Kidney (tissue), 14 donors: ENCODE measurements around the gene FAM98C. TPM values are rescaled to one million over a fixed set of nuclear protein-coding genes. Genes with fewer than 3 reads are reported as not detected.
"Not testable (repeated sequence)": the region's sequence is repeated elsewhere in the genome, so short reads cannot be mapped to it uniquely, and the experiment has no call there.

Source experiments
- DNase-seq, 5 donors: peaks; one replicate each; pipeline ENCODE4 v3.0.0-alpha.2; 2013 to 2020
- FAIRE-seq: peaks from 2 replicates; lab custom pipeline; 2012; peaks lifted over from hg19 to GRCh38; lab: Jason Lieb, UNC
- H3K27ac ChIP-seq, 2 donors: one replicate each; pipeline ENCODE4 v1.7.0; 2013; ENCODE audit warnings: low read depth in 2 of 2, low read length in 2 of 2, inconsistent platforms in 1 of 2
- H3K27me3 ChIP-seq: one replicate; pipeline ENCODE4 v1.7.1; 2013; ENCODE audit warnings: low read length, inconsistent platforms; ENCODE audit not compliant: control insufficient read depth, insufficient read depth
- H3K36me3 ChIP-seq, 3 donors: one replicate each; pipeline versions ENCODE4 v1.7.0 to v1.7.1; 2013; ENCODE audit warnings: low read length in 3 of 3, control low read depth in 1 of 3, inconsistent platforms in 1 of 3; ENCODE audit not compliant: insufficient read depth in 3 of 3, control insufficient read depth in 2 of 3
- H3K4me1 ChIP-seq, 3 donors: one replicate each; pipeline versions ENCODE4 v1.7.0 to v1.7.1; 2013; ENCODE audit warnings: low read length in 3 of 3, inconsistent platforms in 1 of 3, low read depth in 1 of 3; ENCODE audit not compliant: control insufficient read depth in 2 of 3, insufficient read depth in 2 of 3
- H3K4me3 ChIP-seq, 3 donors: one replicate each; pipeline versions ENCODE4 v1.7.0 to v1.8.1; 2013; ENCODE audit warnings: low read length in 3 of 3, control low read depth in 1 of 3, inconsistent platforms in 1 of 3
- H3K9ac ChIP-seq, 3 donors: one replicate each; pipeline versions ENCODE4 v1.7.0 to v1.7.1; 2013; ENCODE audit warnings: low read length in 3 of 3, control low read depth in 1 of 3, inconsistent platforms in 1 of 3
- H3K9me3 ChIP-seq, 3 donors: one replicate each; pipeline versions ENCODE4 v1.7.0 to v1.7.1; 2013; ENCODE audit warnings: low read length in 3 of 3, control low read depth in 1 of 3, inconsistent platforms in 1 of 3; ENCODE audit not compliant: control insufficient read depth in 2 of 3, insufficient read depth in 1 of 3
- intact Hi-C: fragments of 100-400 bp; cut with DNase I; formaldehyde crosslinking; loops from one replicate; pipeline ENCODE4 v1.11.1; 2022
- polyA plus RNA-seq: library from polyadenylated mRNA; stranded (reverse); fragments of 350-450 nt; fragmentation: Illumina TruSeq; extraction: RNeasy Lipid Tissue Mini Kit (QIAGEN cat#74804); gene quantifications from one replicate; pipeline ENCODE4 v1.2.3, GENCODE V29; 2014; ENCODE audit warnings: low read depth, low replicate concordance; ENCODE audit not compliant: insufficient read depth
- total RNA-seq: library from RNA; stranded (reverse); fragmentation: NEBNext Ultra II Directional; extraction: Animal tissue kit (Norgen Biotek cat#: 25700); gene quantifications from one replicate; pipeline ENCODE4 v1.2.1, GENCODE V29; 2021
- TF ChIP-seq, protein P1 (sequence below): IDR thresholded peaks from 3 replicates; pipeline ENCODE4 v1.5.1; 2012; ENCODE audit warnings: mild to moderate bottlenecking, moderate library complexity, borderline replicate concordance; ENCODE audit not compliant: insufficient read depth; ENCODE audit errors: extremely low read depth
- donor health status: control.
- donor health status: control.
- donor health status: control.
- donor health status: control.
- donor health status: control.
- donor health status: DM: yes; HTN: yes; CAD: no.
- donor health status: Normal renal cell carcinoma (clear cell type).

Gene FAM98C
- total and polyA plus RNA-seq, 2 donors from 2014 or later, result 22.3 to 25.2 TPM

DNA sequence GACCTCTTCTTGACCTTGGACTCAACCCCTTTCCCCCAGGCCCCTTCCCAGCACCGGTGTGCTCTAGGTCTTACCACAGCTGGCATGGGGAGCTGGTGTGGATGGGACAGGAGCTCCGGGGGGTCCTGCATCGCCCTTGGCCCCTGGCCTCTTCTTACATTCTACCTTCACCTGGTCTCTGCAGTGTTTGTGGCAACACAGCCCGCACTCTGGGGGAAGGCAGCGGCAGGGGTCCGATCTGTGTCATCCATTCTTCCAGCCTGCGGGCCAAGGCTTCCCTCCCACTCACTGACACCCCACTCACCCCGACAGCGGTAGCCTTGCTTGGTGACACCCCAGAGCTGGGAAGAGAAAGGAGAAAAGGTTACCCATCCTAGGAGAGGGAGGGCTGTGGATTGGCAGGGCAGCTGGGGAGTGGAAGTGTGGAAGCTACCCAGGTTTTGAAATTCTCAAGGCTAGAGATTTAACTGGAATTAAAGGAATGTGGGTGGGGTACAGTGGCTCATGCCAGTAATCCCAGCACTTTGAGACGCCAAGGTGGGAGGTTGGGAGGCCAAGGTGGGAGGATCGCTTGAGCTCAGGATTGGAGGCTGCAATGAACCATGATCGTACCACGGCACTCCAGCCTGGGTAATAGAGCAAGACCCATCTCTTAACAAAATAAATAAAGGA lies 8.3 kb downstream of the FAM98C start:
- no peak for FAIRE-seq
- intact Hi-C loops, result no loop called here

DNA sequence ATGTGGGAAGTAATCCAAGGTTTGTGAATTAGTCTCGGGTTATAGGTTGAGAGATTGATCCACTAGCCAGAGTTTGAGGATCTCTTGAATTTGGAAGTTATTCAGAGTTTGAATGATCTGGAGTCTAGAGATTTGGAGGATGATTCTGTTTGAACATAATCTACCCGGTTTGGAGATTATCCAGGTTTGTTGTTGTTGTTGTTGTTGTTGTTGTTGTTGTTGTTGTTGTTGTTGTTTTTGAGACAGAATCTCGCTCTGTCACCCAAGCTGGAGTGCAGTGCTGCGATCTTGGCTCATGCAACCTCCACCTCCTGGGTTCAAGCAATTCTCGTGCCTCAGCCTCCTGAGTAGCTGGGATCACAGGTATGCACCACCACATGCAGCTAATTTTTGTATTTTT lies 9.0 kb downstream of the FAM98C start:
- H3K9ac ChIP-seq, FAIRE-seq, H3K4me1 ChIP-seq, H3K4me3 ChIP-seq, DNase-seq, H3K27ac ChIP-seq, H3K36me3 ChIP-seq, intact Hi-C loops, H3K9me3 ChIP-seq, H3K27me3 ChIP-seq: not testable (repeated sequence)

More for the DNA sequence above, 8.3 kb downstream of the FAM98C start:
- H3K4me3 ChIP-seq, result no peak overlapping the region
- H3K9me3 ChIP-seq, result no peaks in the 10 kb centered on the region
- H3K36me3 ChIP-seq, result peaks cover 0 to 7% (median 4%) of the 10 kb centered on the region in 3 donors
- DNase-seq, result no peak
- no peak overlapping the region for H3K9ac ChIP-seq
- H3K27ac ChIP-seq, result no peak overlapping the region
- H3K4me1 ChIP-seq, result no peaks in the 10 kb centered on the region
- H3K27me3 ChIP-seq, result no peaks in the 10 kb centered on the region
- TF ChIP-seq, protein P1, sequence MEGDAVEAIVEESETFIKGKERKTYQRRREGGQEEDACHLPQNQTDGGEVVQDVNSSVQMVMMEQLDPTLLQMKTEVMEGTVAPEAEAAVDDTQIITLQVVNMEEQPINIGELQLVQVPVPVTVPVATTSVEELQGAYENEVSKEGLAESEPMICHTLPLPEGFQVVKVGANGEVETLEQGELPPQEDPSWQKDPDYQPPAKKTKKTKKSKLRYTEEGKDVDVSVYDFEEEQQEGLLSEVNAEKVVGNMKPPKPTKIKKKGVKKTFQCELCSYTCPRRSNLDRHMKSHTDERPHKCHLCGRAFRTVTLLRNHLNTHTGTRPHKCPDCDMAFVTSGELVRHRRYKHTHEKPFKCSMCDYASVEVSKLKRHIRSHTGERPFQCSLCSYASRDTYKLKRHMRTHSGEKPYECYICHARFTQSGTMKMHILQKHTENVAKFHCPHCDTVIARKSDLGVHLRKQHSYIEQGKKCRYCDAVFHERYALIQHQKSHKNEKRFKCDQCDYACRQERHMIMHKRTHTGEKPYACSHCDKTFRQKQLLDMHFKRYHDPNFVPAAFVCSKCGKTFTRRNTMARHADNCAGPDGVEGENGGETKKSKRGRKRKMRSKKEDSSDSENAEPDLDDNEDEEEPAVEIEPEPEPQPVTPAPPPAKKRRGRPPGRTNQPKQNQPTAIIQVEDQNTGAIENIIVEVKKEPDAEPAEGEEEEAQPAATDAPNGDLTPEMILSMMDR, result no peak

DNA sequence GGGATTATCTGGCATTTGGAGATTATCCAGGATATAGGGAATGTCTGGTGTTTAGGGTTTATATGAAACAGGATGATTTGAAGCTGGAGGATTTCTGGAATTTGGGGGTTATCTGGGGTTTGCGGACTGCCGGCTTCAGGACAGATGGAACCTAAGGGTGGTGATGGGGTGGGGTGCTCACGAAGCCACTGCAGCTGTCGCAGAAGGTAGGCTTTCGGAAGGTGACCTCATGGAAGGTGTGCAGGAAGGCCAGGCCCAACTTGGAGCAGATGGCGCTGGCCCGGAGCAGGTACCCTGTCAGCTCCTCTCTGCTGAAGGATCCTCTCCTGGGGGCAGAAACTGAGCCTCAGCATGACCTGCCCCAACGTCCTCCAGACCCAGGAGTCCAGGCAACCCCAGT lies 9.6 kb downstream of the FAM98C start:
- Histone ChIP-seq H3K27me3 (no peaks in the 10 kb centered on the region), H3K4me3 (no peak overlapping the region), H3K9ac (no peak overlapping the region), H3K36me3 (no peaks in the 10 kb centered on the region), H3K27ac (no peak overlapping the region), H3K4me1 (no peaks in the 10 kb centered on the region), H3K9me3 (no peaks in the 10 kb centered on the region)
- FAIRE-seq, result no peak
- no peak for DNase-seq
- TF ChIP-seq, protein P1, result no peak
- intact Hi-C loops, result no loop called here

DNA sequence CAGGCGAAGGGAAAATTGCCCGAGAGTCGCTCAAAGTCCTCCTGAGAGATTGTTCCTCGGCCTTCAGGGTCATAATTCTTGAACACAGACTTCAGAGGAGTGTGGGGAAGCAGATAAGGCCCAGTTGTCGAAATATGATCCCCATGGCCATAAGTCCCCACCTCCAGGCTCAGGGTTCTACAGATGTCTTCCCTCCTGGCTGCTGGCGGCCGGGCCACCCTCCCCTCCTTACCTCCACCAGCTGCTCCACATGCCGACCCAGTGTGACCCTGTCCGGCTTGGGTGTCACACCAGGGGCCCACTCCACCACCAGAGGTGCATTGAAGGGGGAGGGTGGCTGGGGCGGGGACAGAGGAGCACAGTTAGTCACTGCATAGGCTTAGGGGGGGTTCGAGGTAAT lies 10.1 kb downstream of the FAM98C start:
- peaks cover 0 to 1% (median 0%) of the 10 kb centered on the region in 3 donors for H3K4me1 ChIP-seq
- TF ChIP-seq, protein P1, result no peak
- FAIRE-seq (no peak), DNase-seq (peak in 1 of 5 donors; percentile 65)
- H3K36me3 ChIP-seq, result no peaks in the 10 kb centered on the region
- no peak overlapping the region for H3K27ac ChIP-seq
- no peak overlapping the region for H3K4me3 ChIP-seq
- no peaks in the 10 kb centered on the region for H3K9me3 ChIP-seq
- H3K9ac ChIP-seq, result no peak overlapping the region
- intact Hi-C loops, result no loop called here
- H3K27me3 ChIP-seq, result no peaks in the 10 kb centered on the region
